Subcutaneous abdominal adipose tissue (tissue), 5 donors: ENCODE results near the gene SYPL1.

ENCODE experiments used
- H3K27ac ChIP-seq: one replicate; pipeline ENCODE4 v1.7.0; 2013; ENCODE audit warnings: low read depth, mild to moderate bottlenecking, inconsistent platforms, low read length, moderate library complexity
- H3K27me3 ChIP-seq, 5 donors: one replicate each; pipeline ENCODE4 v1.7.0; 2013; ENCODE audit warnings: low read length in 5 of 5, inconsistent platforms in 1 of 5; ENCODE audit not compliant: control insufficient read depth in 5 of 5, insufficient read depth in 4 of 5
- H3K36me3 ChIP-seq, 5 donors: one replicate each; pipeline ENCODE4 v1.7.0; 2013; ENCODE audit warnings: low read length in 5 of 5; ENCODE audit not compliant: control insufficient read depth in 5 of 5, insufficient read depth in 5 of 5
- H3K4me1 ChIP-seq, 5 donors: one replicate each; pipeline ENCODE4 v1.7.0; 2013; ENCODE audit warnings: low read length in 5 of 5, mild to moderate bottlenecking in 3 of 5, moderate library complexity in 1 of 5; ENCODE audit not compliant: control insufficient read depth in 5 of 5, insufficient read depth in 5 of 5
- H3K4me3 ChIP-seq, 5 donors: one replicate each; pipeline ENCODE4 v1.7.0; 2013; ENCODE audit warnings: low read length in 5 of 5, low read depth in 1 of 5
- H3K9ac ChIP-seq, 5 donors: one replicate each; pipeline ENCODE4 v1.7.0; 2013; ENCODE audit warnings: low read length in 5 of 5, mild to moderate bottlenecking in 4 of 5, moderate library complexity in 3 of 5
- H3K9me3 ChIP-seq, 5 donors: one replicate each; pipeline ENCODE4 v1.7.0; 2013; ENCODE audit warnings: low read length in 5 of 5; ENCODE audit not compliant: control insufficient read depth in 5 of 5
- donor health status: healthy.
- donor health status: healthy.
- donor health status: healthy.
- donor health status: healthy.
- donor health status: healthy.

The SYPL1 gene

GRCh38 chr7:106124186-106124585 is 12.1 kb upstream of the SYPL1 start:
- H3K27ac ChIP-seq = no peak overlapping the region

GRCh38 chr7:106122713-106123112 is 10.6 kb upstream of the SYPL1 start:
- Histone ChIP-seq H3K27ac (no peak overlapping the region), H3K9ac (no peak overlapping the region), H3K4me1 (peaks cover 0 to 19% (median 13%) of the 10 kb centered on the region in 5 donors), H3K36me3 (no peaks in the 10 kb centered on the region), H3K9me3 (no peaks in the 10 kb centered on the region), H3K27me3 (no peaks in the 10 kb centered on the region), H3K4me3 (no peak overlapping the region)

More at GRCh38 chr7:106124186-106124585, 12.1 kb upstream of the SYPL1 start:
- Histone ChIP-seq H3K36me3 (no peaks in the 10 kb centered on the region), H3K4me3 (no peak overlapping the region), H3K9ac (no peak overlapping the region), H3K9me3 (no peaks in the 10 kb centered on the region), H3K27me3 (no peaks in the 10 kb centered on the region), H3K4me1 (peaks cover 0 to 19% (median 13%) of the 10 kb centered on the region in 5 donors)

- H3K36me3 ChIP-seq = no peaks in the 10 kb centered on the region
- no peak overlapping the region for H3K4me3 ChIP-seq
- H3K27ac ChIP-seq = no peak overlapping the region
- H3K4me1 ChIP-seq = peaks cover 0 to 11% (median 6%) of the 10 kb centered on the region in 5 donors
- no peaks in the 10 kb centered on the region for H3K9me3 ChIP-seq
- no peak overlapping the region for H3K9ac ChIP-seq
- H3K27me3 ChIP-seq = no peaks in the 10 kb centered on the region
Observed at GRCh38 chr7:106121189-106121810, 9.2 kb upstream of the SYPL1 start.

GRCh38 chr7:106120500-106120899 is 8.4 kb upstream of the SYPL1 start:
- Histone ChIP-seq H3K4me3 (no peak overlapping the region), H3K27me3 (no peaks in the 10 kb centered on the region), H3K9ac (no peak overlapping the region), H3K27ac (no peak overlapping the region), H3K4me1 (peaks cover 0 to 9% (median 3%) of the 10 kb centered on the region in 5 donors), H3K36me3 (no peaks in the 10 kb centered on the region), H3K9me3 (no peaks in the 10 kb centered on the region)

- H3K9ac ChIP-seq = no peak overlapping the region
- H3K4me1 ChIP-seq = peaks cover 0 to 9% (median 3%) of the 10 kb centered on the region in 5 donors
- no peak overlapping the region for H3K4me3 ChIP-seq
- H3K36me3 ChIP-seq = no peaks in the 10 kb centered on the region
- no peak overlapping the region for H3K27ac ChIP-seq
- no peaks in the 10 kb centered on the region for H3K9me3 ChIP-seq
- no peaks in the 10 kb centered on the region for H3K27me3 ChIP-seq
Observed at GRCh38 chr7:106119719-106120118, 7.6 kb upstream of the SYPL1 start.

- Histone ChIP-seq H3K4me3 (no peak overlapping the region), H3K9me3 (no peaks in the 10 kb centered on the region), H3K9ac (no peak overlapping the region), H3K27me3 (no peaks in the 10 kb centered on the region), H3K4me1 (peaks cover 0 to 8% (median 1%) of the 10 kb centered on the region in 5 donors), H3K36me3 (no peaks in the 10 kb centered on the region), H3K27ac (no peak overlapping the region)
Observed at GRCh38 chr7:106117786-106118544, 5.9 kb upstream of the SYPL1 start.

GRCh38 chr7:106116161-106116704 is 4.1 kb upstream of the SYPL1 start:
- Histone ChIP-seq H3K27me3 (no peaks in the 10 kb centered on the region), H3K36me3 (no peaks in the 10 kb centered on the region), H3K9ac (no peak overlapping the region), H3K9me3 (no peaks in the 10 kb centered on the region), H3K27ac (no peak overlapping the region), H3K4me3 (no peak overlapping the region), H3K4me1 (peaks cover 0 to 9% (median 6%) of the 10 kb centered on the region in 5 donors)

- Histone ChIP-seq H3K4me1 (peaks cover 0 to 23% (median 19%) of the 10 kb centered on the region in 5 donors), H3K27ac (no peak overlapping the region)
Observed at GRCh38 chr7:106114716-106115383, 2.7 kb upstream of the SYPL1 start.

GRCh38 chr7:106112972-106113421 is 885 bp upstream of the SYPL1 start:
- peak overlapping the region; percentile 64 to 84 (median 69) for H3K4me3 ChIP-seq
- peak overlapping the region in 3 of 5 donors; percentile 71 to 82 (median 77) for H3K9ac ChIP-seq
- H3K9me3 ChIP-seq = no peaks in the 10 kb centered on the region
- no peaks in the 10 kb centered on the region for H3K27me3 ChIP-seq
- H3K4me1 ChIP-seq = peaks cover 0 to 37% (median 36%) of the 10 kb centered on the region in 5 donors
- no peaks in the 10 kb centered on the region for H3K36me3 ChIP-seq
- peak overlapping the region; percentile 96 for H3K27ac ChIP-seq

More at GRCh38 chr7:106114716-106115383, 2.7 kb upstream of the SYPL1 start:
- Histone ChIP-seq H3K9me3 (no peaks in the 10 kb centered on the region), H3K36me3 (no peaks in the 10 kb centered on the region), H3K4me3 (no peak overlapping the region), H3K27me3 (no peaks in the 10 kb centered on the region), H3K9ac (no peak overlapping the region)
